AG04449 (cell line): ENCODE results near the gene CLTRN.

Experiments used
- CTCF ChIA-PET: fragments of 350-600 bp; formaldehyde crosslinking; extraction: SDS; loops from one replicate; lab custom pipeline; 2021; ENCODE audit warnings: antibody characterized with exemption; lab: Yijun Ruan, JAX
- POLR2A ChIA-PET: fragments of 400-600, 350-600 bp; formaldehyde crosslinking; extraction: SDS; loops from one replicate; lab custom pipeline; 2020; ENCODE audit warnings: antibody characterized with exemption, inconsistent platforms; lab: Yijun Ruan, JAX
- DNase-seq: peaks from one replicate; pipeline ENCODE4 v3.0.0-alpha.2; 2010; ENCODE audit warnings: low read depth, low spot score
- H3K4me3 ChIP-seq: 2 replicates; pipeline ENCODE4 v1.5.1; 2011; ENCODE audit warnings: low read depth, mild to moderate bottlenecking, control low read depth, low read length
- TF ChIP-seq, protein P1 (sequence below): IDR thresholded peaks from one replicate; pipeline ENCODE4 v1.5.1; 2011; ENCODE audit warnings: mild to moderate bottlenecking, moderate library complexity, low read length, control low read depth, inconsistent platforms; ENCODE audit not compliant: insufficient read depth; ENCODE audit errors: missing control alignments

Gene CLTRN

DNA sequence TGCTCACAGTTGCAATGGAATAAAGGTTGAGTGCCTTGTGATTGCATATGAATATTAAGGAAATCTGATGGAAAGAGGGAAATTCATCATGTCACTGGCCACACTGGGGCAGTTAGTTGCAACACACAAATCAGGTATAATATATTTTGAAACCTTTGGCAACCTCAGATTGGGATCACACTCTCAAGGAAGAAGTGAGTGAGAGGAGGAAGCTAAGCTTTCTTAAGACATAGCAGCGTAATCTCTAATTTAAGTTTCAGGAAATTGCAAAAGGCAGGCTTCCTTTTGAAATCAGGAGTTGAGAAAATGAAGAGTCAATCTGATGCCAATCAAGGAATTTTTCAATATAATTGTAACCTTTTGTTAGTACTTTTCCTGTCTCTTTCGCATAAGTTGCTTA, 12.3 kb upstream of the CLTRN start:
- no peak for DNase-seq
- peak overlapping the region; percentile 87 for H3K4me3 ChIP-seq
- POLR2A ChIA-PET, result no interaction called here
- TF ChIP-seq, protein P1, sequence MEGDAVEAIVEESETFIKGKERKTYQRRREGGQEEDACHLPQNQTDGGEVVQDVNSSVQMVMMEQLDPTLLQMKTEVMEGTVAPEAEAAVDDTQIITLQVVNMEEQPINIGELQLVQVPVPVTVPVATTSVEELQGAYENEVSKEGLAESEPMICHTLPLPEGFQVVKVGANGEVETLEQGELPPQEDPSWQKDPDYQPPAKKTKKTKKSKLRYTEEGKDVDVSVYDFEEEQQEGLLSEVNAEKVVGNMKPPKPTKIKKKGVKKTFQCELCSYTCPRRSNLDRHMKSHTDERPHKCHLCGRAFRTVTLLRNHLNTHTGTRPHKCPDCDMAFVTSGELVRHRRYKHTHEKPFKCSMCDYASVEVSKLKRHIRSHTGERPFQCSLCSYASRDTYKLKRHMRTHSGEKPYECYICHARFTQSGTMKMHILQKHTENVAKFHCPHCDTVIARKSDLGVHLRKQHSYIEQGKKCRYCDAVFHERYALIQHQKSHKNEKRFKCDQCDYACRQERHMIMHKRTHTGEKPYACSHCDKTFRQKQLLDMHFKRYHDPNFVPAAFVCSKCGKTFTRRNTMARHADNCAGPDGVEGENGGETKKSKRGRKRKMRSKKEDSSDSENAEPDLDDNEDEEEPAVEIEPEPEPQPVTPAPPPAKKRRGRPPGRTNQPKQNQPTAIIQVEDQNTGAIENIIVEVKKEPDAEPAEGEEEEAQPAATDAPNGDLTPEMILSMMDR, result no peak
- CTCF ChIA-PET, result no interaction called here

DNA sequence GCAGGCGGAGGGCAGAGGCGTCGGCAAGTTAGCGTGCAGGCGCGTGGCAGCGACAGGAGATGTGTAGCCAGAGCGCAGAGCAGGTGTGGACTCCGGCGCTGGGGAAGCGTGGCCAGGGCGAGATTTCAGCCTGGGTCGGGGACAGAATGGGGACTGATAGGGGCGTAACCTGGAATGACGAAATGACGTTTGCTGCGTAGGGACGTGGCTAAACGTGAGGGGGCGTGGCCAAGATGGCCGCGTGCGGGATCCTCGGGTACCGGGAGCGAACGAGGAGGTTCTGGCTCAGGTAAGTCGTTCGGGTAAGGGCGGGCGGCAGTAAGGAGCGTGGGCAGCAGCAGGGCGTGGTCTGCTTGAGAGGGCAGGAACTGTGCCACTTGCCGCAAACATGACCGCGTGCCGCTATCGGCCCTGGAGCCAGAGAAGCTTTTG, 10.9 kb upstream of the CLTRN start:
- POLR2A ChIA-PET, result no interaction called here
- CTCF ChIA-PET, result no interaction called here
- TF ChIP-seq, protein P1, result no peak
- peak; percentile 14 for DNase-seq
- H3K4me3 ChIP-seq, result peak overlapping the region; percentile 87

DNA sequence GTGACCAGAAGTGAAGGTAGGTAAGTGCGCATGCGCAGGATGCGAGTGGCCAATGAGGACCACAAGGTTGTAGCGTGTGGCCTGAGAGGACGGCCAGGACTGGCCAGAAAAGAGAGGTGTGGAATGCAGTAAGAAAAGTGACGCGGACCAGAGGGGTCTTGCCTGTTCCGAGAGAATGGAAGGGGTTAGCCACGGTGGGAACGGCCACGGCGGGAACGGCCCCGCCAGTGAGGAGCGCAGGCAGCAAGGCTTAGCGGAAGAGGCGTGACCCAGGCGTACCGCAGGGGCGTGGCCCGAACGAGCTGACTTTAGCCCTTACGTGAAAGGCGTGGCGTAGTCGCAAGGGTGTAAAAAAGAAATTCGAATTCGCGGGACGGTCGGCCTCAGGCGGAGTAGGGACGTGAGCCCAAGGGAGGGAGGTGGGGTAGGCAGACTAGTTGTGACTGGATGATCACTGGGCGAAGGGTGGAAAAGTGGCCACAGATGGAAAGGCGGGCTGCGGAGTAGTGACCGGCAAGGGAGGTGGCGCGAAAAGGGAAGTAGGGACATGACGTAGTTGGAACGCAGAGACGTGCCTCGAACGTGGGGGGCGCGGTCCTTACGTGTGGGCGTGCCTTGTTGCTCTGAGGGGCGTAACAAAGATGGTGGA, 10.4 kb upstream of the CLTRN start:
- peak; percentile 49 for DNase-seq
- peak overlapping the region; percentile 87 for H3K4me3 ChIP-seq
- TF ChIP-seq, protein P1, result no peak
- ChIA-PET POLR2A (interaction anchor here (0.6 kb wide), 1 partner anchor 63 kb away, joined by 4 read pairs; the partner anchor contains the start of gene CA5B), CTCF (no interaction called here)

DNA sequence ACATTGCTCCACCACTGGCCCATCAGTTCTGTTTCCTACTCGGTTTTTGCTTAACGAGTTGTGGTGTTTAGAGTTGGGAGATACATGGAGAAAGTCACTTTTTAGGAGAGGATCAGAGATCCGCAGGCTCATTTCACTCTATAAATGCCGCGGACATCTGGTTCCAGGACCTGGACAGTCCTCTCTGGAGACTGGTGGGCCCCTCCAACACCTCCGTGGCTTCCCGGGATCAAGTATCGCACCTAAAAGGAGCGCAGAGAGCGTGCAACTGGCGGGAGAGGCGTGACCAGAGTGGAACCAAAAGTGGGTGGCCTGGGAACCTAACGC, 9.9 kb upstream of the CLTRN start:
- ChIA-PET POLR2A (interaction anchor here (0.6 kb wide), 1 partner anchor 63 kb away, joined by 4 read pairs; the partner anchor contains the start of gene CA5B), CTCF (no interaction called here)
- H3K4me3 ChIP-seq, result peak overlapping the region; percentile 87
- TF ChIP-seq, protein P1, result no peak
- DNase-seq, result no peak

GRCh38 chrX:15673970-15674369, 9.4 kb upstream of the CLTRN start:
- DNase-seq, result no peak
- ChIA-PET POLR2A (no interaction called here), CTCF (no interaction called here)

GRCh38 chrX:15672881-15673280, 8.3 kb upstream of the CLTRN start:
- ChIA-PET POLR2A (no interaction called here), CTCF (no interaction called here)
- DNase-seq, result no peak
- TF ChIP-seq, protein P1, result no peak
- H3K4me3 ChIP-seq, result no peak overlapping the region

More at GRCh38 chrX:15673970-15674369, 9.4 kb upstream of the CLTRN start:
- TF ChIP-seq, protein P1, result no peak
- peak overlapping the region; percentile 87 for H3K4me3 ChIP-seq
